Activated CD4-positive, alpha-beta T cell treated with anti-CD3 and anti-CD28 coated beads, Interleukin-2, amount 10 ng/mL, durations not matched to agents 7 days and 5 days (primary cell): ENCODE data around the gene LRRC46. TPM values are rescaled to one million over a fixed set of nuclear protein-coding genes. Genes with fewer than 3 reads are reported as not detected.

Experiments used
- CTCF ChIA-PET: fragments of 350-600 bp; sonication (Branson Sonifier 250); formaldehyde crosslinking; loops from one replicate; lab custom pipeline; 2021; ENCODE audit warnings: antibody characterized with exemption; lab: Charles Lee
- POLR2A ChIA-PET: fragments of 350-600 bp; sonication (Branson Sonifier 250); formaldehyde crosslinking; loops from one replicate; lab custom pipeline; 2021; ENCODE audit warnings: antibody characterized with exemption; lab: Charles Lee
- DNase-seq: peaks from one replicate; pipeline ENCODE4 v3.0.0-alpha.2; 2020
- H3K27ac Mint-ChIP-seq: one replicate; pipeline ENCODE4 v1.8.0; 2021; ENCODE audit warnings: mild to moderate bottlenecking, moderate library complexity, mixed read lengths
- H3K27me3 Mint-ChIP-seq: one replicate; pipeline ENCODE4 v1.8.0; 2021; ENCODE audit warnings: mixed read lengths
- H3K36me3 Mint-ChIP-seq: one replicate; pipeline ENCODE4 v1.8.0; 2021; ENCODE audit warnings: low read depth, mixed read lengths
- H3K4me1 Mint-ChIP-seq: one replicate; pipeline ENCODE4 v1.8.0; 2021; ENCODE audit warnings: mixed read lengths
- H3K4me3 Mint-ChIP-seq: one replicate; pipeline ENCODE4 v1.8.0; 2021; ENCODE audit warnings: mild to moderate bottlenecking, moderate library complexity, mixed read lengths
- H3K9me3 Mint-ChIP-seq: one replicate; pipeline ENCODE4 v1.8.0; 2021; ENCODE audit warnings: mixed read lengths
- total RNA-seq, 2 experiments: library from RNA; stranded (reverse); gene quantifications; one replicate each; pipeline ENCODE4 v1.2.3, GENCODE V29; 2021

LRRC46 gene
- total RNA-seq, 2 experiments from 2014 or later: 0.79 to 1.4 TPM

DNA sequence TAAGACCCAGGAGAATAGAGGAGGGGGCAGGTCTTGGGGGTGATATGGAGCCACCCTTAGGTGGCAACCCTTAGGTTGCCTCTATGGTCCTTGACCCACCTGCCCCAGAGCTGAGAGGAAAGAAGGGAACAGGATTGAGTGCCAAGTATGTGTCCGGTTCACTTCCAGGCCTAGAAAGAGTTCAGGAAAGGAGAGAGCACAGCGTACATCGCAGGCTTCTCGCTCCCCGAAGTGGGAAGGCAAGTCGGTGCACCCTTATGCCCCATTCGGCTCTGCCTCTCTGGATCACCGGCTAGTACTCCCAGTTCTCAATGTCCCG is 18.9 kb downstream of the LRRC46 start:
- no peak overlapping the region for H3K27ac Mint-ChIP-seq
- ChIA-PET POLR2A (interaction anchor here (0.6 kb wide), 1 partner anchor 45 kb away, joined by 5 read pairs; the partner anchor contains the start of gene SP2), CTCF (interaction anchor here (1.1 to 19.1 kb wide), 3 partner anchors 9 to 38 kb away, joined by 3 to 344 read pairs (median 15); partner anchors contain the start of genes SCRN2 and SP2)
- H3K36me3 Mint-ChIP-seq: no peaks in the 10 kb centered on the region
- H3K27me3 Mint-ChIP-seq: peaks cover 90% of the 10 kb centered on the region
- no peak for DNase-seq
- H3K4me3 Mint-ChIP-seq: peak overlapping the region; percentile 15
- no peaks in the 10 kb centered on the region for H3K9me3 Mint-ChIP-seq
- peaks cover 20% of the 10 kb centered on the region for H3K4me1 Mint-ChIP-seq

DNA sequence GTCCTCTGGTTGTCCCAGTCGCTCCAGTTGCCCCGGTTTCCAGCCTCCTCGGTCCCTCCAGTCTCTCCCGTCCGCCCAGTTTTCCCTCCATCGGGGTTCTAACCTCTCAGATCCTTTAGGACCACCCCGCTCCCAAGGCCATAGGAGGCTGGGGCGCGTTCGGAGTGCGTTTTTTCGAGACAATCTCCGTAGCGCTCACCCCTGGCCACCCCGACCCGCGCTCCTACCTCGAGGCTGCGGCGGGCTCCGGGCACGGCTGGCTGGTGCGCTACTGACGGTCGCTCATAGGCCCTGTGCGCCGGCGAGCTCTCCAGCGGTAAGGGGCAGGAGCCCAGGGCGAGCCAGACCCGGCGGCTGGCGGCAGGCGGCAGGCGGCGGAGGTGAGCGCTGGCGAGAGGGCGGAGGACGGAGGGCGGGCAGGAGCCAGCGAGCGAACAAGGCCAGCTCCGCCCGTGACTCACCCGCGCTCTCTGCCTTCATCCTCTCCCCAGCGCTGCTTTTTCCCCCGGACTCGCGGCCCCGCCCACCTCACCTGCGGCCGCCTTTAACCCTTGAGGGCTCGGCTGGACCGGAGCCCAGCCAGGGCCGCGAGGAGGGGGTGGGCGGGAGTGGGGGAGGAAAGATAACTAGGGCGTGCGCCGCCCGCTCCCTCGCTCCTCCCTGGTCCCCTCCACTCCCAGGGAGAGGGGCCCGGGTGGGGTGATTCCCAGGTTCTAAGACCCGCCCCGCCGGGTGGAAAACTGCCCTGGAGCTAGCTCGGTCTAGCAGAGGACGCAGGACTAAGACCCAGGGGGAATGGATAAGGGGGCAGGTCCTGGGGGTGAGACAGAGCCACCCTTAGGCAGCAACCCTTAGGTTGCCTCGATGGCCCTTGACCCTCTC is 19.5 kb downstream of the LRRC46 start, which contains the start of gene SP6:
TSS of gene SP6 (minus strand) at position 472 of the 882 bp plus-strand sequence. CDS start 2,734 bp downstream, outside the sequence.
- CTCF ChIA-PET: interaction anchor here (0.6 to 19.1 kb wide), 8 partner anchors 8 to 198 kb away, joined by 3 to 344 read pairs (median 4); partner anchors contain the start of genes SCRN2 and SP2
- no peak within 1 kb of the TSS for H3K27ac Mint-ChIP-seq
- POLR2A ChIA-PET: interaction anchor here (0.6 kb wide), 1 partner anchor 44 kb away, joined by 5 read pairs; the partner anchor contains the start of gene SP2

DNA sequence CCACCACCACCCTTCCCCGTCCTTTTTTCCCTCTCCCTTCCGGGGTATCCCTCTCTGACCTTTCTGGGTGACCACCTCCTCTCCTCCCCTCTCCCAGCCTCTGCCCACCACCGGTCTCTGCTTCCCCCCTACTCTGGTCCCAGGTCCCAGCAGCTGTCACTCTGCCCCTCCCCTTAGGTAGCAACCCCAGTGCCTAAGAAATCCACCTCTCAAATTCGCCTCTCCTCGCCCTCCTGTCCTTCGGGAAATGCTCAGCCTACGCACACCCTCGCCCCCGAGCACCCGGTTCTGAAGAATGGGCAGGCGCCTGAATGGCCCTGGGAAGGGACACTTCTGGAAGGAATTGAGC is 20.3 kb downstream of the LRRC46 start:
- no peak for DNase-seq
- no peak overlapping the region for H3K27ac Mint-ChIP-seq
- H3K9me3 Mint-ChIP-seq: no peaks in the 10 kb centered on the region
- no peak overlapping the region for H3K4me3 Mint-ChIP-seq
- H3K27me3 Mint-ChIP-seq: peaks cover 90% of the 10 kb centered on the region
- H3K4me1 Mint-ChIP-seq: peaks cover 20% of the 10 kb centered on the region
- POLR2A ChIA-PET: no interaction called here
- H3K36me3 Mint-ChIP-seq: no peaks in the 10 kb centered on the region
- CTCF ChIA-PET: interaction anchor here (0.9 to 19.1 kb wide), 7 partner anchors 9 to 117 kb away, joined by 3 to 344 read pairs (median 4); partner anchors contain the start of gene SP2

More for the DNA sequence above, 19.5 kb downstream of the LRRC46 start, which contains the start of gene SP6:
- Mint-ChIP-seq H3K9me3 (no peaks in the 10 kb centered on the region), H3K4me3 (peak within 1 kb of the TSS; percentile 15), H3K4me1 (peaks cover 20% of the 10 kb centered on the region), H3K36me3 (no peaks in the 10 kb centered on the region), H3K27me3 (peaks cover 90% of the 10 kb centered on the region)
- peak; percentile 49 for DNase-seq

DNA sequence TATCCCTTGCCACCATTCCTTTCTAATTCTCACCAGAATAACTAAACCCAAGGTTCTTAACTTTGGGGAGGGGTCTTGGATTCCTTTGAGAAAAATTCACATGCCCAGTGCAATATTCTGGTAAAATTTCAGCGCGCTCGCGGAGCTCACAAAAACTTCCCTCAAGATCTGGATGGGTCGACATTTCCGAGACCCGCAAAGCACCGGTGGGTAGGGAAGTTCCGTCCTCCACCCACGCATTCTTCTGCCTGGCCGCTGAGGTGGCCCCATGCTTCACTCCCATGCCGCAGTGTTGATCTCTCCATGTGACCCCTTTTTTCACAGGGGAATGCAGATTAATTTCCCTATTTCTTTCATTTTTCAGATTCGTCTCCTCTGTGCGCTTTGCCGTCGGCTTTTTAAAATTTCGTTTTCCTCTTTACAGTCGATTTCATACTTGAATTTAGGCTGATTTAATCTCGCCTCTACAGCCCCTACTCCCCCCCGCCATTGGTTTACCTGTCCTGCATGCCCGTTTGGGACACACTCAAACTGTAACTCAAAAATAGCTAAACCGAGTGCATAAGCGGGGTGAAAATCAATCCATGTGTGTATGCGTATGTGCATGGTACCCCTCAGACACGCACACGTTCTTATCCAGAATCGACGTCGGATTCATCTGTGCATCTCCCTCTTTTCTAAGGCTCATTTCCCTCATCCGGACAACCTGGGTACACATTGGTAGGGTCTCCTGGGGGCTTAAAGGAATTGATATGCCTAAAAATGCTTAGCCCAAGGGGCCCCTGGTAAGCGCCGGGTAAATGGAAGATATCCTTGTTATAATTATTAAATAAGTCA is 20.9 kb downstream of the LRRC46 start:
- no peak for DNase-seq
- Mint-ChIP-seq H3K36me3 (no peaks in the 10 kb centered on the region), H3K27ac (no peak overlapping the region), H3K4me3 (no peak overlapping the region), H3K27me3 (peaks cover 87% of the 10 kb centered on the region), H3K4me1 (peaks cover 16% of the 10 kb centered on the region), H3K9me3 (no peaks in the 10 kb centered on the region)
- CTCF ChIA-PET: interaction anchor here (0.6 to 19.1 kb wide), 8 partner anchors 9 to 117 kb away, joined by 3 to 344 read pairs (median 4); partner anchors contain the start of gene SP2
- POLR2A ChIA-PET: no interaction called here

DNA sequence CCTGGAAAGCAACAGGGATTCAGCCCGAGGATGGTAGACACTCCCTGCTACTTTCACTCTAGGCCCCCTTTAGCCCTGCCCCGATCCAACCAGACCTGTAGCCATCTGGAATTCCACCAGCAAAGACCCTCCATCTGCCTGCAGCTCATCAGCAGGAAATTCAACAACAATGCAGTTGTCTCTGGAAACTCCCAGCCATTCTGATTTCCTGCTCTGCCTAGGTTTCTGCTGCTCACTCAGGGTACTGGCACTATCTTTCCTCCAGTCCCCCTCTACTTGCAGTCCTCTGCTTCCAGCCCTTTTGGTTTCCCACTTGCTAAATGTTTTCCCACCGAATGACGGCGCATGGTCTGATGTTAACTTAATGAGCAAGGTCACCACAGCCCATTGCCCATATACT is 22.1 kb downstream of the LRRC46 start:
- H3K27me3 Mint-ChIP-seq: peaks cover 87% of the 10 kb centered on the region
- POLR2A ChIA-PET: no interaction called here
- no peak for DNase-seq
- no peak overlapping the region for H3K4me3 Mint-ChIP-seq
- CTCF ChIA-PET: interaction anchor here (0.9 to 19.1 kb wide), 3 partner anchors 10 to 35 kb away, joined by 3 to 344 read pairs (median 7); partner anchors contain the start of genes SCRN2 and SP2
- H3K36me3 Mint-ChIP-seq: no peaks in the 10 kb centered on the region
- no peak overlapping the region for H3K27ac Mint-ChIP-seq
- peaks cover 15% of the 10 kb centered on the region for H3K4me1 Mint-ChIP-seq
- no peaks in the 10 kb centered on the region for H3K9me3 Mint-ChIP-seq

DNA sequence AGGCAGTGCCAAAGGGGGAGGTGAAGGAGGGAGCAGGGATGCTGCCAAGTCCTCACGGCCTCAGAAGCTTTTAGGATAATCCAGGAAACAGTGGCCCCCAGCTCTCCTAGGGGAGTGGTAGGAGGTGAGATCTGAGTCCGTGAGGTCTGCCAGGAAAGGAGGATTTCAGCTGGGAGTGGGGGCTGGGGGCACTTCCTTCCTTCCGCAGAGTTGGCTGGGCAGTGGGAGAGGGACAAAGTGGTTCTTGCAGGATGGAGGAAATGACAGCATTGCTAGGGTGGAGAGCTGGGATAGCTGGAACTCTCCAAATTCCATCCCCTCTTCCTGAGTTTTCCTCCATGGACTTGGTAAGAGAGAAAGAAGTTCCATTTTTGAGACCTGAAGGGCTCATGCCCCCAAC is 24.3 kb downstream of the LRRC46 start:
- POLR2A ChIA-PET: no interaction called here
- H3K9me3 Mint-ChIP-seq: no peaks in the 10 kb centered on the region
- CTCF ChIA-PET: interaction anchor here (0.7 to 4.5 kb wide), 3 partner anchors 12 to 93 kb away, joined by 3 to 31 read pairs (median 3); no protein-coding TSS in a partner anchor
- H3K27ac Mint-ChIP-seq: no peak overlapping the region
- no peak for DNase-seq
- H3K4me3 Mint-ChIP-seq: no peak overlapping the region
- peaks cover 80% of the 10 kb centered on the region for H3K27me3 Mint-ChIP-seq
- peaks cover 9% of the 10 kb centered on the region for H3K4me1 Mint-ChIP-seq
- no peaks in the 10 kb centered on the region for H3K36me3 Mint-ChIP-seq

DNA sequence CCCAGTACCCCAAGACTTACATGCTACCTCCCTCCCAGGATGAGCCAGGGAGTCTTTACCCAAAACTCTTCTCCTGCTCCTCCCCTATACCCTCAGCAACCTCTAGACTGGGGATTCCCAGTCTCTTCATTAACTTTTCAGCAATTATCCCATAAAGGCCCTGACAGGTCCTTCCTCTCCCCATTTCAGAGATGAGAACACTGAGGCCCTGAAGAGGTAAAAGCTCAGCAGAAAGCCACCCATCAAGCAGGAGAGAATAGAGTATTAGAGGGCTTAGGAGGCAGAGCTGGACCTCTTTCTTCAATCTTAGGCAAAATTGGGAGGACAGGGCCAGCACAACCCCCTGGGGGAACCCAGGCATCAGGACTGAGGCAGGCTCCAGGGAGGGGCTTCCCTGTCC is 25.4 kb downstream of the LRRC46 start:
- no peak for DNase-seq
- Mint-ChIP-seq H3K27me3 (peaks cover 73% of the 10 kb centered on the region), H3K4me1 (peaks cover 7% of the 10 kb centered on the region), H3K27ac (no peak overlapping the region), H3K9me3 (no peaks in the 10 kb centered on the region), H3K36me3 (no peaks in the 10 kb centered on the region), H3K4me3 (no peak overlapping the region)
- CTCF ChIA-PET: interaction anchor here (3.5 to 4.5 kb wide), 2 partner anchors 9 to 13 kb away, joined by 19 to 31 read pairs; no protein-coding TSS in a partner anchor
- POLR2A ChIA-PET: no interaction called here

DNA sequence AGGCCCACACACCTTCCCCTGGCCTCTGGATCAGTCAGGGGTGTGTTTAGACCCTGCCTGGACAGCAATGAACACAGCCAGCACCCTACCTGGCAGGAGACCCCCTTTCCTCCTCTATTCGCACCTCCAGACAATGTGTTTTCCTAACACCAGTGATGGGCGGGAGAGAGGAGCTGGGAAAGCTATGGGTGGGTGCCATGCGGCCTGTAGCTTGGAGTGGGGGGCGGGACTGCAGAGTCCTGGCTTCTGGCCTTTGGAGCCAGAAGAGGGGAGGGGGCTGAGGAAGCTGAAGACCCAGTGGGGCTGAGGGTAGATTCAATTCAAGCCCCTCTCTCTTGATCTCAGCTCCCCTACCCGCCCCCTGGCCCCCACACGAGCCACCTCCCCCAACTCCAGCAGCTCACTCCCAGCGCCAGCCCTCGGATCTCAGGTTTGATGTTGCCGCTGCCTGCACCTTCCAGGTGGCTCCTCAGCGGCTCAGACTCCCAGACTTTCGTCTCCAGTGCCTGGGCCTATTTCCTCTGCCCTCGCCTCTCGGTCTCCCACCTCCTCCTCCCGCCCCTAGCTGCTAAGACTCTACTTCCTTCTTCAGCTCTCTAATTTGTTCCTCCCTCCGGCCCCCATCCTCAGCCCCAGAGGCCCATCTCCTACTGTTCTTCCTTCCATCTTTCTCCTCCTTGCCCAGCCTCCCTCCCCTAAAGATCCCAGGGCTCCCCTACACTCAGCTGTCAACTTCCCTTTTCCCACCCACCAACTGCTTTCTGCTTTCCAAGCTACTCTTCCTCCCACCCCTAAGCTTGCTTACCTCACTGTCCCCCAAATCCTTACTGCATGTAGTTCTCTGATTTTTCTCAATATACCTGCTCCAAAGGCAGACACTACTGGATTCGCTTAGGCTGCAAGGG is 26.3 kb downstream of the LRRC46 start:
- peaks cover 4% of the 10 kb centered on the region for H3K4me1 Mint-ChIP-seq
- H3K9me3 Mint-ChIP-seq: no peaks in the 10 kb centered on the region
- H3K27me3 Mint-ChIP-seq: peaks cover 63% of the 10 kb centered on the region
- CTCF ChIA-PET: interaction anchor here (0.6 to 4.5 kb wide), 4 partner anchors 10 to 205 kb away, joined by 3 to 31 read pairs (median 12); partner anchors contain the start of gene SCRN2
- H3K27ac Mint-ChIP-seq: no peak overlapping the region
- no peaks in the 10 kb centered on the region for H3K36me3 Mint-ChIP-seq
- DNase-seq: no peak
- H3K4me3 Mint-ChIP-seq: no peak overlapping the region
- POLR2A ChIA-PET: no interaction called here

DNA sequence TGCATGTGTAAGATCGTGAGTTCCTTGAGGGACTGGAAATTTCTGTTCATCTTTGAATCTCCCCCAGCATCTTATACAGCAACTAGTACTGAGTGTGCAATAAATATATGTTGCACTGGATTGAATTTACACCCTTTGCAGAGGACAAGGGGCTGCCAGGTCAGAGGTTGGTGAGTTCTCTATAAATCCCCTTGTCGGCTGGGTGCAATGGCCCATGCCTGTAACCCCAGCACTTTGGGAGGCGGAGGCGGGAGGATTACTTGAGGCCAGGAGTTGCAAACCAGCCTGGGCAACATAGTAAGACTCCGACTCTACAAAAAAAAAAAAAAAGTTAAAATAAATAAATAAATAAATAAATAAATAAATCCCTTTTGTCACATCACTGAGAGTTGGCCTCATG is 28.9 kb downstream of the LRRC46 start:
- Mint-ChIP-seq H3K36me3 (no peaks in the 10 kb centered on the region), H3K27me3 (peaks cover 37% of the 10 kb centered on the region), H3K4me3 (no peak overlapping the region), H3K4me1 (peaks cover 22% of the 10 kb centered on the region), H3K27ac (no peak overlapping the region), H3K9me3 (peaks cover 2% of the 10 kb centered on the region)
- DNase-seq: no peak
- CTCF ChIA-PET: interaction anchor here (1.4 to 1.5 kb wide), 2 partner anchors 10 to 17 kb away, joined by 3 to 5 read pairs; partner anchors contain the start of gene SP6
- POLR2A ChIA-PET: no interaction called here

DNA sequence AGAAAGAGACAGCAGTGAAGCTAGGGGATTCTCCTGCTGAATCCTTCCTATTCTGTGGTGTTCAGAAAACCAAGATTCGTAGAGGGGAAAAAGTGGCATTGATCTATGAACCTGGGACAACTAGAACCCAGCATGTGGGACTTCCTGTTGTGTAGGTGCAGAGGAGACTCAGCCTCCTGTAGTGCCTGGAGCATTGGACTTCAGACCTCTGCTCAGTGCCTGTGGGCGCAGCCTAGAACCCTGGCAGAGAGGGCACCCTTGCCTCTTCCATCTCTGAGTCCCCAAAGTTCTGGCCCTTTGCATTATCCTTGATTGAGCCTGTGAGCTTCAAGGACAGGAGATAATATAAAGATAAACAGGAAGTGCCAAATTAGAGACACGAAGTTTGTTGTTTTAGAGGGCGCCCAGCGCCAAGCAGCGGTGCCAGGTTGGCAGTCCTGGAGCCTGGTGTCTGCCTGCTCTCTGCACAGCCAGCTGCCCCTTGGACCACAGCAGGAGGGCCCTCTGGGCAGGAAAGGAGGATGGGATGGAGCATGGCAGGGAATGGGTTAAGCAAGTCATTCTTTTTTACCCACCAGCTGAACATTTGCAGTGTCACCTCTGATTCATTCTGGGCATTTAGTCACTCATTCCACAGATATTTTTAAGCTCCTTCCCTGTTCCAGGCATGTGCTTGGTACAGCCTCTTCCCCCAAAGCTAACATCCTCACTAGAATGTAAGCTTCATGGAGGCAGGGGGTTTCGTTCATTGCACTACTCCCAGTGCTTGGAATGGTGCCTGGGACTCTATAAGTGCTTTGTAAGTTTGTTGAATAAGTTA is 31.4 kb downstream of the LRRC46 start:
- H3K36me3 Mint-ChIP-seq: no peaks in the 10 kb centered on the region
- H3K27ac Mint-ChIP-seq: peak overlapping the region; percentile 75
- H3K4me1 Mint-ChIP-seq: peaks cover 26% of the 10 kb centered on the region
- H3K4me3 Mint-ChIP-seq: no peak overlapping the region
- POLR2A ChIA-PET: no interaction called here
- no peak for DNase-seq
- CTCF ChIA-PET: interaction anchor here (1.0 to 1.2 kb wide), 3 partner anchors 9 to 27 kb away, joined by 3 read pairs; no protein-coding TSS in a partner anchor
- peaks cover 2% of the 10 kb centered on the region for H3K9me3 Mint-ChIP-seq
- H3K27me3 Mint-ChIP-seq: peaks cover 21% of the 10 kb centered on the region
